WTC11 (cell line): ENCODE measurements around the gene ISL2. TPM values are rescaled to one million over a fixed set of nuclear protein-coding genes. Genes with fewer than 3 reads are reported as not detected.

Experiments
- ATAC-seq: fragments of 200-7000 bp; cut with Tn5 transposase; 2 replicates; pipeline ENCODE4 v1.10.0; 2021; ENCODE audit warnings: mild to moderate bottlenecking, moderate library complexity
- CTCF ChIA-PET: fragments of 300-600 bp; sonication (Branson Sonifier 250); formaldehyde crosslinking; loops from one replicate; lab custom pipeline; 2021; ENCODE audit warnings: antibody characterized with exemption; lab: Charles Lee
- POLR2A ChIA-PET: fragments of 350-600 bp; sonication (Branson Sonifier 250); formaldehyde crosslinking; loops from one replicate; lab custom pipeline; 2021; ENCODE audit warnings: antibody characterized with exemption; lab: Charles Lee
- DNase-seq: peaks from one replicate; pipeline ENCODE4 v3.0.0; 2021; ENCODE audit warnings: low spot score
- H3K27ac Mint-ChIP-seq: 2 replicates; pipeline ENCODE4 v1.8.0; 2021; ENCODE audit warnings: mixed read lengths
- H3K27me3 Mint-ChIP-seq: 2 replicates; pipeline ENCODE4 v1.8.0; 2021; ENCODE audit warnings: low read depth, mild to moderate bottlenecking, moderate library complexity, mixed read lengths
- H3K36me3 Mint-ChIP-seq: 2 replicates; pipeline ENCODE4 v1.8.0; 2021; ENCODE audit warnings: mixed read lengths
- H3K4me1 Mint-ChIP-seq: 2 replicates; pipeline ENCODE4 v1.8.0; 2022; ENCODE audit warnings: mixed read lengths
- H3K4me3 Mint-ChIP-seq: 2 replicates; pipeline ENCODE4 v1.8.0; 2021; ENCODE audit warnings: mild to moderate bottlenecking, moderate library complexity, mixed read lengths
- H3K9me3 Mint-ChIP-seq: 2 replicates; pipeline ENCODE4 v1.8.0; 2021; ENCODE audit warnings: mixed read lengths
- ATF2 ChIP-seq: sonication (generic); formaldehyde crosslinking; IDR thresholded peaks from 2 replicates; pipeline ENCODE4 v1.8.1; 2022; ENCODE audit warnings: low read depth, missing genetic modification reagents, borderline replicate concordance
- CBFB ChIP-seq: sonication (generic); formaldehyde crosslinking; IDR thresholded peaks from 2 replicates; pipeline ENCODE4 v1.8.1; 2022; ENCODE audit warnings: mild to moderate bottlenecking, low read depth, missing genetic modification reagents
- ETV6 ChIP-seq: sonication (generic); formaldehyde crosslinking; IDR thresholded peaks from 2 replicates; pipeline ENCODE4 v1.8.1; 2022; ENCODE audit warnings: mild to moderate bottlenecking, missing genetic modification reagents
- FOXP1 ChIP-seq: sonication (generic); formaldehyde crosslinking; IDR thresholded peaks from 2 replicates; pipeline ENCODE4 v1.8.0; 2022; ENCODE audit warnings: missing genetic modification reagents, mild to moderate bottlenecking, moderate library complexity, borderline replicate concordance
- JAZF1 ChIP-seq: fragments of 250-450 bp; sonication (Bioruptor Pico); IDR thresholded peaks from 2 replicates; pipeline ENCODE4 v1.9.0; 2021; ENCODE audit warnings: moderate library complexity, mild to moderate bottlenecking, inconsistent platforms
- JUN ChIP-seq: sonication (generic); formaldehyde crosslinking; IDR thresholded peaks from 2 replicates; pipeline ENCODE4 v1.8.0; 2023; ENCODE audit warnings: mild to moderate bottlenecking, missing genetic modification reagents
- MXD4 ChIP-seq: fragments of 250-450 bp; sonication (Bioruptor Pico); IDR thresholded peaks from 2 replicates; pipeline ENCODE4 v1.8.0; 2021; ENCODE audit warnings: mild to moderate bottlenecking, moderate library complexity, borderline replicate concordance
- SMAD3 ChIP-seq: sonication (generic); formaldehyde crosslinking; IDR thresholded peaks from 2 replicates; pipeline ENCODE4 v1.8.0; 2022; ENCODE audit warnings: missing genetic modification reagents, mild to moderate bottlenecking, borderline replicate concordance
- SMAD4 ChIP-seq: sonication (generic); formaldehyde crosslinking; IDR thresholded peaks from 2 replicates; pipeline ENCODE4 v1.8.0; 2022; ENCODE audit warnings: mild to moderate bottlenecking, missing genetic modification reagents
- SP1 ChIP-seq: sonication (generic); formaldehyde crosslinking; conservative IDR thresholded peaks from 2 replicates; pipeline ENCODE4 v1.8.1; 2022; ENCODE audit warnings: missing genetic modification reagents
- TCF7 ChIP-seq: sonication (generic); formaldehyde crosslinking; IDR thresholded peaks from 2 replicates; pipeline ENCODE4 v1.8.0; 2022; ENCODE audit warnings: mild to moderate bottlenecking, low read depth, missing genetic modification reagents, moderate library complexity
- ZBTB21 ChIP-seq: sonication (generic); formaldehyde crosslinking; IDR thresholded peaks from 2 replicates; pipeline ENCODE4 v1.8.1; 2023; ENCODE audit warnings: mild to moderate bottlenecking, missing genetic modification reagents, borderline replicate concordance
- ZNF121 ChIP-seq: sonication (generic); formaldehyde crosslinking; IDR thresholded peaks from 2 replicates; pipeline ENCODE4 v1.8.0; 2023; ENCODE audit warnings: missing genetic modification reagents
- ZNF138 ChIP-seq: sonication (generic); formaldehyde crosslinking; conservative IDR thresholded peaks from 2 replicates; pipeline ENCODE4 v1.8.1; 2022; ENCODE audit warnings: mild to moderate bottlenecking, moderate library complexity, missing genetic modification reagents
- total RNA-seq: library from RNA; stranded (reverse); gene quantifications from 3 replicates; pipeline ENCODE4 v1.2.3, GENCODE V29; 2021
- TF ChIP-seq, protein P1 (sequence below): sonication (generic); formaldehyde crosslinking; IDR thresholded peaks from 2 replicates; pipeline ENCODE4 v1.8.1; 2022; ENCODE audit warnings: mild to moderate bottlenecking, moderate library complexity, missing genetic modification reagents
- TF ChIP-seq, protein P2 (sequence below): sonication (generic); formaldehyde crosslinking; IDR thresholded peaks from 2 replicates; pipeline ENCODE4 v1.8.0; 2023; ENCODE audit warnings: missing genetic modification reagents
- TF ChIP-seq, protein P3 (sequence below): fragments of 250-450 bp; sonication (Bioruptor Pico); IDR thresholded peaks from 2 replicates; pipeline ENCODE4 v1.8.0; 2021; ENCODE audit warnings: mild to moderate bottlenecking
- TF ChIP-seq, protein P4 (sequence below): sonication (generic); formaldehyde crosslinking; IDR thresholded peaks from 2 replicates; pipeline ENCODE4 v1.8.0; 2022; ENCODE audit warnings: mild to moderate bottlenecking, missing genetic modification reagents
- TF ChIP-seq, protein P5 (sequence below): fragments of 250-450 bp; sonication (Bioruptor Pico); conservative IDR thresholded peaks from 2 replicates; pipeline ENCODE4 v1.9.0; 2021; ENCODE audit warnings: mild to moderate bottlenecking
- TF ChIP-seq, protein P6 (sequence below): sonication (generic); formaldehyde crosslinking; IDR thresholded peaks from 2 replicates; pipeline ENCODE4 v1.8.1; 2023; ENCODE audit warnings: mild to moderate bottlenecking, missing genetic modification reagents, moderate library complexity

Gene ISL2
- total RNA-seq, 1 experiment from 2014 or later: 0.24 TPM

GRCh38 chr15:76390571-76390970 is 54.0 kb downstream of the ISL2 start:
- DNase-seq (no peak), ATAC-seq (no peak)
- Mint-ChIP-seq H3K9me3 (no peaks in the 10 kb centered on the region), H3K27ac (no peak overlapping the region), H3K4me1 (no peaks in the 10 kb centered on the region), H3K4me3 (no peak overlapping the region), H3K27me3 (no peaks in the 10 kb centered on the region; the same call in 1 of the 2 replicates), H3K36me3 (no peaks in the 10 kb centered on the region)
- ChIA-PET POLR2A (no interaction called here), CTCF (no interaction called here)
- TF ChIP-seq, protein P1, sequence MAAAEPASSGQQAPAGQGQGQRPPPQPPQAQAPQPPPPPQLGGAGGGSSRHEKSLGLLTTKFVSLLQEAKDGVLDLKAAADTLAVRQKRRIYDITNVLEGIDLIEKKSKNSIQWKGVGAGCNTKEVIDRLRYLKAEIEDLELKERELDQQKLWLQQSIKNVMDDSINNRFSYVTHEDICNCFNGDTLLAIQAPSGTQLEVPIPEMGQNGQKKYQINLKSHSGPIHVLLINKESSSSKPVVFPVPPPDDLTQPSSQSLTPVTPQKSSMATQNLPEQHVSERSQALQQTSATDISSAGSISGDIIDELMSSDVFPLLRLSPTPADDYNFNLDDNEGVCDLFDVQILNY (CRISPR knock-in tag): no peak
- no peak for TF ChIP-seq CBFB (CRISPR knock-in tag)
- no peak for TF ChIP-seq TCF7 (CRISPR knock-in tag)
- no peak for TF ChIP-seq ZNF138
- TF ChIP-seq ZNF121: no peak
- TF ChIP-seq JUN (CRISPR knock-in tag): no peak
- TF ChIP-seq SMAD3 (CRISPR knock-in tag): no peak
- TF ChIP-seq, protein P2, sequence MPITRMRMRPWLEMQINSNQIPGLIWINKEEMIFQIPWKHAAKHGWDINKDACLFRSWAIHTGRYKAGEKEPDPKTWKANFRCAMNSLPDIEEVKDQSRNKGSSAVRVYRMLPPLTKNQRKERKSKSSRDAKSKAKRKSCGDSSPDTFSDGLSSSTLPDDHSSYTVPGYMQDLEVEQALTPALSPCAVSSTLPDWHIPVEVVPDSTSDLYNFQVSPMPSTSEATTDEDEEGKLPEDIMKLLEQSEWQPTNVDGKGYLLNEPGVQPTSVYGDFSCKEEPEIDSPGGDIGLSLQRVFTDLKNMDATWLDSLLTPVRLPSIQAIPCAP (CRISPR knock-in tag): no peak
- no peak for TF ChIP-seq ETV6
- TF ChIP-seq, protein P3, sequence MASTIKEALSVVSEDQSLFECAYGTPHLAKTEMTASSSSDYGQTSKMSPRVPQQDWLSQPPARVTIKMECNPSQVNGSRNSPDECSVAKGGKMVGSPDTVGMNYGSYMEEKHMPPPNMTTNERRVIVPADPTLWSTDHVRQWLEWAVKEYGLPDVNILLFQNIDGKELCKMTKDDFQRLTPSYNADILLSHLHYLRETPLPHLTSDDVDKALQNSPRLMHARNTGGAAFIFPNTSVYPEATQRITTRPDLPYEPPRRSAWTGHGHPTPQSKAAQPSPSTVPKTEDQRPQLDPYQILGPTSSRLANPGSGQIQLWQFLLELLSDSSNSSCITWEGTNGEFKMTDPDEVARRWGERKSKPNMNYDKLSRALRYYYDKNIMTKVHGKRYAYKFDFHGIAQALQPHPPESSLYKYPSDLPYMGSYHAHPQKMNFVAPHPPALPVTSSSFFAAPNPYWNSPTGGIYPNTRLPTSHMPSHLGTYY (CRISPR knock-in tag): no peak
- TF ChIP-seq SP1 (CRISPR knock-in tag): no peak
- TF ChIP-seq MXD4: no peak
- TF ChIP-seq ATF2: no peak
- TF ChIP-seq, protein P4, sequence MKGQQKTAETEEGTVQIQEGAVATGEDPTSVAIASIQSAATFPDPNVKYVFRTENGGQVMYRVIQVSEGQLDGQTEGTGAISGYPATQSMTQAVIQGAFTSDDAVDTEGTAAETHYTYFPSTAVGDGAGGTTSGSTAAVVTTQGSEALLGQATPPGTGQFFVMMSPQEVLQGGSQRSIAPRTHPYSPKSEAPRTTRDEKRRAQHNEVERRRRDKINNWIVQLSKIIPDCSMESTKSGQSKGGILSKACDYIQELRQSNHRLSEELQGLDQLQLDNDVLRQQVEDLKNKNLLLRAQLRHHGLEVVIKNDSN (CRISPR knock-in tag): no peak
- TF ChIP-seq, protein P5, sequence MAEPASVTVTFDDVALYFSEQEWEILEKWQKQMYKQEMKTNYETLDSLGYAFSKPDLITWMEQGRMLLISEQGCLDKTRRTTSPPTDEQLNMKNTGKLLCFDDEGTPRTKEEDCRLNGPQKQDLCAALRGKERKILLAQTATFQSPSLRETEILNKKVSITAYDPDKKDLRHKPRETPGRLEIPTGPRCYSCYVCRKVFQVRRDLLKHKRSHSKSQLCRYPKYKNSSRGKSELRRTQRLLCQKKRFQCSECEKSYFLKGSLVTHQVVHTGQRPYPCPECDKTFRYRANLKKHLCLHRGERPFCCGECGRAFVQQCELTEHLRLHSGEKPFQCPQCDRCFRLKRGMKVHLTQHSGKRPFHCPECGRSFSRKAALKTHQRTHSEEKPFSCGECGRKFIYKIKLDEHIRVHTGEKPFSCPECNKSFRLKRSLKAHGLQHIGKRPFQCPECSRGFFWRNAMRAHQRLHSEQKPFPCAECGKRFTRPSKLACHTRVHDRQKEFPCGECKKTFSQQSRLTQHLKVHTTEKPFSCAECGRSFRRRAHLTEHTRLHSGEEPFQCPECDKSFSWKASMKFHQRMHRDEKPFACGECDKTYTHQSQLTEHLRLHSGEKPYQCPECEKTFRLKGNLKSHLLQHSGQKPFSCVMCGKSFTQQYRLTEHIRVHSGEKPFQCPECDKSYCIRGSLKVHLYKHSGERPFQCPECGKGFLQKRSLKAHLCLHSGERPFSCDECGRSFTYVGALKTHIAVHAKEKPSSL (CRISPR knock-in tag): no peak

GRCh38 chr15:76391309-76391708 is 54.7 kb downstream of the ISL2 start:
- H3K4me1 Mint-ChIP-seq: no peaks in the 10 kb centered on the region
- H3K27ac Mint-ChIP-seq: no peak overlapping the region
- CTCF ChIA-PET: no interaction called here
- H3K9me3 Mint-ChIP-seq: no peaks in the 10 kb centered on the region
- ATAC-seq (no peak), DNase-seq (no peak)
- H3K4me3 Mint-ChIP-seq: no peak overlapping the region
- TF ChIP-seq ZNF138 (no peak), JAZF1 (no peak)
- H3K27me3 Mint-ChIP-seq: no peaks in the 10 kb centered on the region; the same call in 1 of the 2 replicates
- POLR2A ChIA-PET: no interaction called here
- no peaks in the 10 kb centered on the region for H3K36me3 Mint-ChIP-seq

DNA sequence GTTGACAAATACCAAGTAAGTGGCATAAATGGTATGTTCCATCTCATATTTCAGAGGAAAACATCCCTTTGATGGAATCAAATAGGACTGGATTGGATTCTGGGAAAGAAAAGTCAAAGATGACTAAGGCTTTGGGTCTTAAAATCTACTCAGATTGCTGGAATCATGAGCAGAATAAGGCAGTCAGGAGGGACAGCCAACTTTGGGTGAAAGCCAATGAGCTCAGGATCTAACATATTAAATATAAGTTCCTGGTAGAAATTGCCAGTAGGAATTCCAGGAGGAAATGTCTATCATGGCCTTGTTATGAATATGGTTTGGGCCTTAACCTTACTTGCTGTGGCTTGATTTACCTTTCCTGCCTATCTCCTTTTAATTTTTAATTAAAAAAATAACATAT is 55.3 kb downstream of the ISL2 start:
- POLR2A ChIA-PET: no interaction called here
- Mint-ChIP-seq H3K4me1 (no peaks in the 10 kb centered on the region), H3K9me3 (no peaks in the 10 kb centered on the region), H3K27ac (no peak overlapping the region), H3K27me3 (no peaks in the 10 kb centered on the region; the same call in 1 of the 2 replicates), H3K36me3 (no peaks in the 10 kb centered on the region), H3K4me3 (no peak overlapping the region)
- DNase-seq (no peak), ATAC-seq (no peak)
- CTCF ChIA-PET: no interaction called here
- TF ChIP-seq, protein P3 (CRISPR knock-in tag): no peak
- no peak for TF ChIP-seq CBFB (CRISPR knock-in tag)
- no peak for TF ChIP-seq ZBTB21 (CRISPR knock-in tag)
- no peak for TF ChIP-seq FOXP1 (CRISPR knock-in tag)
- TF ChIP-seq, protein P1 (CRISPR knock-in tag): no peak
- TF ChIP-seq, protein P6, sequence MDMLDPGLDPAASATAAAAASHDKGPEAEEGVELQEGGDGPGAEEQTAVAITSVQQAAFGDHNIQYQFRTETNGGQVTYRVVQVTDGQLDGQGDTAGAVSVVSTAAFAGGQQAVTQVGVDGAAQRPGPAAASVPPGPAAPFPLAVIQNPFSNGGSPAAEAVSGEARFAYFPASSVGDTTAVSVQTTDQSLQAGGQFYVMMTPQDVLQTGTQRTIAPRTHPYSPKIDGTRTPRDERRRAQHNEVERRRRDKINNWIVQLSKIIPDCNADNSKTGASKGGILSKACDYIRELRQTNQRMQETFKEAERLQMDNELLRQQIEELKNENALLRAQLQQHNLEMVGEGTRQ: no peak
- no peak for TF ChIP-seq SMAD4
- no peak for TF ChIP-seq ATF2
